ENCODE results near the gene CPSF3.
"Not testable (repeated sequence)": the region's sequence is repeated elsewhere in the genome, so short reads cannot be mapped to it uniquely, and the experiment has no call there.

Gene CPSF3

GRCh38 chr2:9394816-9395215 is 28.6 kb upstream of the CPSF3 start:
- no peak for DNase-seq

DNA sequence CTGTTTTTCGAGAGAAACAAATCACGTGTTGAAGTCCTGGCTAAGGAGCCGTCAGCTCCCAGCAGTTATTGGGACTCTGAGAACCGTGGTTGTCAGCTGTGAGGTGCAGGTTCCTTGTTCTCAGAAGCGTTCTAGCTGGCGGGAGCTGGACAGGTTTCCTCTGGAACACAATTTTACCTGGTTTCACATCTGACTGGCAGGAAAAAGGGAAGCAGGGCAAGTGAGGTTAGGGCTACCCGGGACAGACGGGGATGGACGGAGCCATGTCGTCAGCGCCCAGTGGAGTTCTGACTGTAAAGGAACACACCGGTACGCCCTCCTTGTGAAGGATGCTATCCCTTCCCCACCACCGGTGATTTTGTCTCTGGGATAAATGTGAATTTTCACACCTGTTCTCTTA is 26.3 kb upstream of the CPSF3 start:
- no peak for DNase-seq

GRCh38 chr2:9398251-9398650 is 25.2 kb upstream of the CPSF3 start:
- DNase-seq: not testable (repeated sequence)

DNA sequence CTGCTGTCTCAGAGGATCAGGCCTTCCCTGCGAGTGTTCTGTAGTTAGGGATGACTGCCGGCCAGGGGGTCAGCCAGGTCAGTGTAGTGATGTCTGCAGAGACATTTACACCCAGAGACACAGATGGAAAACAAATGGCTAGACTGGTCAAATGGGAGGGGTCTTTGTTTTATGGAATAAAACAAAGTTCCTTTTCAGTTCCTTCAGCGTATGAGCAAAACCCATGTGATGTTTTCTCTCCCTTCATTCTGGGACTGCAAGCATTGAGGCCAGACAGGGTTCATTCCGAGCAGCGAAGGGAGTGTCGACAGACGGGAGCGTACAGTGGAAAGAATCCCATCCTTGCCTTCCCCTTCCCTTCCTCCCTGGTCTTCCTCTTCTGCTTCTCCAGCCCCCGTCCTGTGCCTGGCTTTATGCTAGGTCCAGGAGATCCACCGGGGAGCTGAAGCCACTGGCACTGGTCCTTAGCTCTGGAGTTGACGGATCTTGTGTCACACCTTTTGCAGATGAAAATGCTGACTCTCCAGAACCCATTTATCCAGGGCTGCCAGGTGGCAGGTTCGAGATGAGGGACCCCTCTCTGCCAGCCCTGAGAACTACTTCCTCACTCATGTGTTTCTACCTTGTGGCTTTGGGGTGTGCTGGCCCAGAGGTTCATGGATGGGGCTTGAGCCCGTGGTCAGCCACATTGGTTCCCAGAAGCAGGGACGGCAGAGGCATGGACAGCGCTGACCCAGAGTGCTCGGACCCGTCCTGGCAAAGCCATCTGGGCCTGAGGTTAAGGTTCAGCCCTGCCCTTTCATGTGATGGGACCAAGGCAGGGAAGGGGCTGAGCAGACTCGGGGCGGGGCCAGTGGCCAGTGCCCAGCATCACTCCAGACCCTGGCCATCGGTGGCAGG is 24.3 kb upstream of the CPSF3 start:
- DNase-seq: no peak

DNA sequence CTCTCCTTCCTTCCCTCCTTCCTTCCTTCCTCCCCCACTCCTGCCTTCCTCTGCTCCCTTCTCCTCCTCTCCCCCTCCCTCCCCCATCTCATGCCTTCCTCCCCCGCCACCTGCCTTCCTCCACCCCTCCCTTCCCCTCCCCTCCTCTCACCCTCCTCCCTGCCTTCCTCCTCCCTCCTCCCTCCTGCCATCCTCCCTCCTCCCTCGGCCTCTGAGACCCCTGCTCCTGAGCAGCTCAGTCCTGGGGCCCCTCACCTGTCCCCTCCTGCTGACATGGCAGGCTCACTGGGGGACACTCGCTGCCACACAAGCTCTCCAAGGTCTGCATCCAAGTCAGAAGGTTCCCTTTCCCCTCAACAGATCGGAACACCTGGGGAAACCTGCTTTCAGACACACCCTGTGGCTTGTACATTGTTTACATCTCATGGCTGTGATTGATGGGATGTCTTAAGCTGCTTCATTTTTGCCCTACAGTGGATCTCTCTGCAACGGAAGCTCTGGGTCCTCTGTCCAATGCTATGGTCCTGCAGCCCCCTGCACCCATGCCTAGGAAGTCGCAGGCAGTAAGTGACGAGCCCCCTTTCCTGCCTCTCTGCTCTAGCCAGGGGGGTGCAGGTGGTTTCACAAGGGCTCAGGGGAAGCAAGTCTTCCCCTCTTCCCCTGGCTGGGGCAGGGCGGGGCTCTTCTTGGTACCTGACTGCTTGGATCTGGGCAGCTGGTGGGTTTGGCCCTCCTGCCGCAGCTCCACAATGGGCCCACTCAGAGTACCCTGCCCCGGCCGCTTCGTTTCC is 23.0 kb upstream of the CPSF3 start:
- no peak for DNase-seq

DNA sequence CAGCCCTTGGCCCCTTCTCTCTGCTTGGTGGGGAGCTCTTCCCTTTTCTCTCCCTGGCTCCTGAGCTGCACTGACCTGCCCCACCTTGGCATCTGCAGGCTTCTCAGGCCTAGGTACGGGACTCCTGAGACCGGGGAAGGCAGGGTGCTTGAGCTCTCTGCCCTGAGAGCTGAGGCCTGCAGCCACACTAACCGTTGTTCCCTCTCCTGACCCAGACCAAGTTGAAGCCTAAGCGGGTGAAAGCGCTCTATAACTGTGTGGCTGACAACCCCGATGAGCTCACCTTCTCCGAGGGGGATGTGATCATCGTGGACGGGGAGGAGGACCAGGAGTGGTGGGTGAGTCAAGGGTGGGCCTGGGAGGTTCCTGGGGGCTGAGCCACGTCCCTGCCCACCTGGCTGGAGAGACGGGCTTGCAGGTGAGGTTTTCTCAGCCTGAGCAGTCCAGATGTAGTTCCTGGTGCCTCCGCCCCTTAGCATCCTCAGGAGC is 22.4 kb upstream of the CPSF3 start:
- no peak for DNase-seq

DNA sequence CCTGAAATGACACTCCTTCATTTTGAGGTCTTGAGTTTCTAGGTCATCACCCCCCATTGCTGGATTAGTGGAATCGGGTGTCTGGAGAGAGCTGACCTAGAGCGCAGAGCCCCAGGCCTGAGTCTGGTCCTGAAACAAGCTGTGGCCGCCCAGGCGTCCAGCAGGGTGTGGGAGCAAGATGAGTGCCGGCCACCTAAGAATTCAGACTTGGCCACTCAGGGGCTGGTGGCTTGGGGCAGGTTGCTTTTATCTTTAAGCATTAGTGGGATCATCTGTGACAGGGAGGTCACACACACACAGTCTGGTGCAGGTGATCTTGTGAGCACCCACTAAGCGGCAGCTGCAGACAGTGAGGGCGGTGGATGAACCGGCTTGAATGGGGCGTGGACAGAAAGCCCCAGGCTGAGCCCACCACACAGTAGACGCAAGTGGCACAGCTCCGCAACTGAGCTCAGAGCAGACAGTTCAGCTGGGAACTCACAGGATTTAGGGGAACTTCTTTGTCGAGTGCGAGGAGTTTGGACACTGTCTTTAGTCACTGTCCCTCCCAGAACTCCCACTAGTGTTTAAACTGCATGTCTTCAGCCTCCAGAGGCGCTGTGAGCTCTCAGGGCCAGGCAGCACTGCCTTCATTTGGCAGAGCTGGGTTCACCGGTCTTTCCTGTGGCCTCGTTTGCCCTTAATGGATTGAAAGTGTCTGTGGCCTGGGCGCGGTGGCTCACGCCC is 21.6 kb upstream of the CPSF3 start:
- DNase-seq: peak in 1 of 4 experiments; percentile 37

DNA sequence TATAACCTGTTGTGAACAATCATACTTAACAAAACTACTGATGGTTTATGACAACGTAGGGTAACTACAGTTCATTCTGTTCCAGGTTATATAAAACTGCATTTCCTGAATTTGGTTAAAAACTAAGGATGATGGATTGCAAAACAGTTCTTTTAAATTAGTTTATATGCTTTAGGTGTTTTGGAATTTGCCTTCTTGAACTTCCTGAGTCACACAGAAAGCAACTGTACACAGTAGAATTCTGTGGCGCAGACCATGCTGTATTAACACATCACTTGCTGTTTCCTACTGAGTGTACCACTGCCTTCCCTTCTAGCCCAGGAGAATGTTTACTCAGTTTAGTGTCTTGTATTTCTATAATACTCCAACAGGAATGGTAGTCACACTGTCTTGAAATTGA is 19.5 kb upstream of the CPSF3 start:
- DNase-seq: no peak

- no peak for DNase-seq
Observed at GRCh38 chr2:9404451-9404850, 19.0 kb upstream of the CPSF3 start.

DNA sequence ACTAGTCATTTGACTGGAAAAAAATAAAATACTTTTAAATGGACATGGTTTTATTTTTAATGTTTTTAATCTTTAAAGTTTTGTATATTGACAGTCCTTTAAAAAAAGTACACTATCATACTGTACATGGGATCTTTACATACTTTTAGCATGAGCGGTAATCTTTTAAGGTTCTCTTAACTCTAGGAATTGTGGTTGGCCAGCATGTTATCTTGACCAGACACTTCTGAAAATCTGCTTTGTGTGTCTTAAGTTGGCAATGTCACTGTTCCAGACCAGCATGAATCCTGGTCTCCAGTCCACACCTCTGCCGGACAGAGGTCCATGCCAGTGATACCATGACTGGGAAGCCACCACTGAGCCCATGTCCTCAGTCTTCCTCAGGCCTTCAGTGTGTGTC is 17.8 kb upstream of the CPSF3 start:
- DNase-seq: no peak

- DNase-seq: no peak
Observed at GRCh38 chr2:9406529-9407362, 16.7 kb upstream of the CPSF3 start.

DNA sequence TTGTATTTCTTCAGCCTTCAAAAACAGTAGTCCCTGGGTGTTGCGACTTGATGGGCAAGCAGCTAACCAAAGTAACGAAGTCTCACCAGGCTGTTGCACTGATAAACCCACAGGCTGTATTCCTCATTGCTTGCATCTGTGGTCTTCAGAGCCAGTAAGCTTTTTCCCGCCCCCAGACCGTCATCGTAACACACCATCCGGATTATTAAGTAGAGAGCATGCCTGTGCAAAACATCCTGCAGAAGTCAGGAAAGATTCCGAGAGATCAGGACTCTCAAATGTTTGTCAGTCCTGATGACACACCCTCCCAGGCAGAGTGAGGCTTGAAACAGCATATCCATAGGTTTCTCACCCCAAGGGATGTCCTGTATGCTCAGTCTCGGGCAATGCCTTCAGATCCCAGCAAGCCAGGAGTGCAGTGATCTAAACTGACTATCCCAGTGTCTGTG is 16.1 kb upstream of the CPSF3 start:
- no peak for DNase-seq

GRCh38 chr2:9408641-9409151 is 14.8 kb upstream of the CPSF3 start:
- DNase-seq: peak; percentile 31 to 66 (median 65)

GRCh38 chr2:9410108-9410507 is 13.3 kb upstream of the CPSF3 start:
- DNase-seq: no peak

- no peak for DNase-seq
Observed at GRCh38 chr2:9412781-9413180, 10.7 kb upstream of the CPSF3 start.

DNA sequence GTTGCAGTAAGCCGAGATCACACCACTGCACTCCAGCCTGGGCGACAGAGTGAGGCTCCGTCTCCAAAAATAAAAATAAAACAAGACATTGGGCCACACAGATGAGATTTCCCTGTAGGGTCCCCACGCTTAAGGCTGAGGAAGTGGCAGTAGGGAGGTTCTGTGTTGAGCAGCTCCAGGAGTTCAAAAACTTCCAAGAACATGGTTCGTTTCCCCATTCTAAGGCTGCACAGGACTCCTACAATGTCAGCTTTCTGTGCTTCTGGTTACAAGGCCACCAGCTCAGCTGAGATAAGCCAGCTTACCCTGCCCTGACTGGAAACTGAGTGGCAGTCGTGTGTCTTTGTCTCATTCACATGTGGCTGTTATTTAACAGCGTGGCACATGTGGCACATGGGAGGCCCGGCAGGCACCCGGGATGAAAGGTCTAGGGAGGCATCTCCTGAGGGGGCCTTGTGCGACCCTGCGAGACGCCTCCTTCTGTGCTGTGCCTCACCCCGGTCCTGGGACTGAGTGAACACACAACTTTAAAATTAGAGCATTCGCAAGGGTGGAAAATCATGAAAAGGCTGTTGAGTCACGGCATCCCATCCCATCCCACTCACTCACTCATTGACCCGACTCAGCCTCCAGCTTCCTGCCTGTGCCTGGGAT is 7.8 kb upstream of the CPSF3 start:
- peak; percentile 73 to 85 (median 80) for DNase-seq

DNA sequence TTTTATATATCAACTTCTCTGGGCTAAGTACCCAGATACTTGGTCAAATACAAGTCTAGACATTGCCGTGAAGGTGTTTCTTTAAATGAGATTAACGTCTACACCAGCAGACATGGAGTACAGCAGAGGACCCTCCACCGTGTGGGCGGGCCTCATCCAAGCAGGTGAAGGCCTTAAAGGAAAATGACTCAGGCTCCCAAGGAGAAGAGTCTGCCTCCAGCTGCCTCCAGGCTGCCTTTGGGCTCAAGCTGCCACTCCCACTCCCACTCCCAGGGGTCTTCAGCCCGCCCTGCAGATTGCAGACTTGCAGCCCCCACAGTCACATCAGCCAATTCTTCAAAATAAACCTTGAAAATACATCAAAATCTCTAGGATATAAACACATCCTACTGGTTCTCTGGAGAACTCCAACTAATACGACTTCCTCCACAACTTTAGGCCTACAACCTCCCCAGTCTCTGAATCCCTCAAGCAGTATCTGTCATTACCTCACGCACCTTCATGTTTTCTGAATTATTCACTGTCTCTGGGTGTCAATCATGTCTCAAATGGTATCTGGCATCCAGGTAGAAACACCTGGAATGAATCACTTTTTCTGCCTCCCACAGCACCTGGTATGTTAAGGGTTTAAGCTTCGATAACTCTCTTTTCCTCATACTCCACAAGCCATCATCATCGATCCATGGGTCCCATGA is 7.0 kb upstream of the CPSF3 start:
- DNase-seq: peak in 2 of 4 experiments; percentile 42 to 46

DNA sequence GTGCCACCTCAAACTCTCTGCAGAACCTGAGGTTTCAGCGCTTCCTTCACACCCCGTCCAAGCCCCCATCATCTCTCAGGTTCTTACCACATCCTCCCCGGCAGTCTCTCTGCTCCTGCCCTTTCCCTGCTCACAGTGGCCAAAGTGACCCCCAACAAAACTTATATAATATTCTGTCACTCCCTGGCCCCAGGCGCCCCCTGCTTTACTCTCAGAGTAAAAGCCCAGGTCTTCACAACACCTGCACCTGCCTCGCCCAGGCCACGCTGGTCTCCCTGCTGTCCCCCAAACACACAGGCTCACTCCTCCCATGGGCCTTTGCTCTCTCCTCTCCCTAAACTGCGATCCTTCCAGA is 6.5 kb upstream of the CPSF3 start:
- no peak for DNase-seq

GRCh38 chr2:9417725-9418124 is 5.7 kb upstream of the CPSF3 start:
- DNase-seq: no peak

DNA sequence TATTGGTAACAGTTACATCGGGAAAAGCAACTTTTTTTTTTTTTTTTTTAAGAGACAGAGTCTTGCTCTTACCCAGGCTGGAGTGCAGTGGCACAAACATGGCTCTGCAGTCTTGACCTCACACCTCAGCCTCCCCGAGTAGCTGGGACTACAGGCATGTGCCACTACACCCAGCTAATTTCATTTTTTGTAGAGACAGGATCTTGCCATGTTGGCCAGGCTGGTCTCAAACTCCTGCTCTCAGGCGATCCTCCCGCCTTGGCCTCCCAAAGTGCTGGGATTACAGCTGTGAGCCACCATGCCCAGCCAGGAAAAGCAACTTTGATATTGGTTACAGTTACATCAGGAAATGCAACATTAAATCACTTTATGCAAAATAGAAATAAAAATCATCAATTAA is 4.7 kb upstream of the CPSF3 start:
- no peak for DNase-seq

GRCh38 chr2:9419541-9419940 is 3.9 kb upstream of the CPSF3 start:
- DNase-seq: peak; percentile 46 to 82 (median 73)
